Activated naive CD8-positive, alpha-beta T cell treated with anti-CD3 and anti-CD28 coated beads, Interleukin-2, amount 10 ng/mL, durations not matched to agents 7 days and 5 days (primary cell): ENCODE measurements around the gene SLX1A. TPM values are rescaled to one million over a fixed set of nuclear protein-coding genes. Genes with fewer than 3 reads are reported as not detected.
A peak's percentile ranks its signal among the peaks of the same experiment; 100 is the strongest.
"Not testable (repeated sequence)": the region's sequence is repeated elsewhere in the genome, so short reads cannot be mapped to it uniquely, and the experiment has no call there.

Experiments used
- ATAC-seq: fragments of 150-1000 bp; cut with Tn5 transposase; one replicate; pipeline ENCODE4 v1.10.0; 2021; ENCODE audit warnings: low read depth, moderate library complexity
- POLR2A ChIA-PET: fragments of 350-600 bp; sonication (Branson Sonifier 250); formaldehyde crosslinking; loops from one replicate; lab custom pipeline; 2021; ENCODE audit warnings: antibody characterized with exemption; lab: Charles Lee
- DNase-seq: peaks from one replicate; pipeline ENCODE4 v3.0.0; 2021
- H3K27ac Mint-ChIP-seq: one replicate; pipeline ENCODE4 v1.8.0; 2022; ENCODE audit warnings: mild to moderate bottlenecking, mixed read lengths
- H3K27me3 Mint-ChIP-seq: one replicate; pipeline ENCODE4 v1.8.0; 2022; ENCODE audit warnings: mild to moderate bottlenecking, moderate library complexity, mixed read lengths
- H3K36me3 Mint-ChIP-seq: one replicate; pipeline ENCODE4 v1.8.0; 2021; ENCODE audit warnings: mild to moderate bottlenecking, mixed read lengths
- H3K4me1 Mint-ChIP-seq: one replicate; pipeline ENCODE4 v1.8.0; 2021; ENCODE audit warnings: mixed read lengths
- H3K4me3 Mint-ChIP-seq: one replicate; pipeline ENCODE4 v1.8.0; 2022; ENCODE audit warnings: mild to moderate bottlenecking, moderate library complexity, mixed read lengths
- H3K9me3 Mint-ChIP-seq: one replicate; pipeline ENCODE4 v1.8.0; 2021; ENCODE audit warnings: mixed read lengths
- total RNA-seq, 2 experiments: library from RNA; stranded (reverse); gene quantifications; one replicate each; pipeline ENCODE4 v1.2.3, GENCODE V29; 2021

The SLX1A gene
- total RNA-seq, 2 experiments from 2014 or later = 59.7 to 121 TPM

DNA sequence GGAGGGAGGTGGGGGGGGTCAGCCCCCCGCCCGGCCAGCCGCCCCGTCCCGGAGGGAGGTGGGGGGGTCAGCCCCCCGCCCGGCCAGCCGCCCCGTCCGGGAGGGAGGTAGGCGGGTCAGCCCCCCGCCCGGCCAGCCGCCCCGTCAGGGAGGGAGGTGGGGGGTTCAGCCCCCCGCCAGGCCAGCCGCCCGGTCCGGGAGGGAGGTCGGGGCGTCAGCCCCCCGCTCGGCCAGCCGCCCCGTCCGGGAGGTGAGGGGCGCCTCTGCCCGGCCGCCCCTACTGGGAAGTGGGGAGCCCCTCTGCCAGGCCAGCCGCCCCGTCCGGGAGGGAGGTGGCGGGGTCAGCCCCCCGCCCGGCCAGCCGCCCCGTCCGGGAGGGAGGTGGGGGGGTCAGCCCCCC lies 24.3 kb upstream of the SLX1A start:
- POLR2A ChIA-PET, DNase-seq, H3K4me3 Mint-ChIP-seq, H3K27me3 Mint-ChIP-seq, H3K27ac Mint-ChIP-seq, H3K36me3 Mint-ChIP-seq, H3K9me3 Mint-ChIP-seq, ATAC-seq: not testable (repeated sequence)
- peaks cover 24% of the 10 kb centered on the region for H3K4me1 Mint-ChIP-seq

DNA sequence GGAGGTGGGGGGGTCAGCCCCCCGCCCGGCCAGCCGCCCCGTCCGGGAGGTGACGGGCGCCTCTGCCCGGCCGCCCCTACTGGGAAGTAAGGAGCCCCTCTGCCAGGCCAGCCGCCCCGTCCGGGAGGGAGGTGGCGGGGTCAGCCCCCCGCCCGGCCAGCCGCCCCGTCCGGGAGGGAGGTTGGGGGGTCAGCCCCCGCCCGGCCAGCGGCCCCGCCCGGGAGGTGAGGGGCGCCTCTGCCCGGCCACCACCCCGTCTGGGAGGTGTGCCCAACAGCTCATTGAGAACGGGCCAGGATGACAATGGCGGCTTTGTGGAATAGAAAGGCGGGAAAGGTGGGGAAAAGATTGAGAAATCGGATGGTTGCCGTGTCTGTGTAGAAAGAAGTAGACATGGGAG lies 23.5 kb upstream of the SLX1A start:
- ATAC-seq, POLR2A ChIA-PET, H3K9me3 Mint-ChIP-seq, H3K4me3 Mint-ChIP-seq, H3K36me3 Mint-ChIP-seq, H3K27ac Mint-ChIP-seq, H3K27me3 Mint-ChIP-seq, DNase-seq: not testable (repeated sequence)
- peaks cover 18% of the 10 kb centered on the region for H3K4me1 Mint-ChIP-seq

DNA sequence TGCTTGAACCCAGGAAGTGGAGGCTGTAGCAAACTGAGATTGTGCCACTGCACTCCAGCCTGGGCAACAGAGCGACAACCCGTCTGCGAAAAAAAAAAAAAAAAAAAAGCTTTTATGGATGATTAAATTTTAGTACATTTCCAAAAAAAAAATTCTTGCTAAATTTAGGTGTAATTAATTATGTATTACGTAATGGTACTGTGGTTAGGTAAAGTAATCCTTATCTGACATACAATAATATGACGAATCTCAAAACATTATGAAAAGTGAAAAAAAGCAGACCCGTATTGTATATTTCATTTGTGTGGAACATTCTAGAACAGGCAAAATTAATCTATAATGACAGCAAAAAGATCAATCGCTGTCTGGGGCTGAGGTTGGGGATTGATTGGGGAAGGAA lies 20.6 kb upstream of the SLX1A start:
- H3K36me3 Mint-ChIP-seq = no peaks in the 10 kb centered on the region
- peaks cover 2% of the 10 kb centered on the region for H3K27me3 Mint-ChIP-seq
- ATAC-seq = no peak

DNA sequence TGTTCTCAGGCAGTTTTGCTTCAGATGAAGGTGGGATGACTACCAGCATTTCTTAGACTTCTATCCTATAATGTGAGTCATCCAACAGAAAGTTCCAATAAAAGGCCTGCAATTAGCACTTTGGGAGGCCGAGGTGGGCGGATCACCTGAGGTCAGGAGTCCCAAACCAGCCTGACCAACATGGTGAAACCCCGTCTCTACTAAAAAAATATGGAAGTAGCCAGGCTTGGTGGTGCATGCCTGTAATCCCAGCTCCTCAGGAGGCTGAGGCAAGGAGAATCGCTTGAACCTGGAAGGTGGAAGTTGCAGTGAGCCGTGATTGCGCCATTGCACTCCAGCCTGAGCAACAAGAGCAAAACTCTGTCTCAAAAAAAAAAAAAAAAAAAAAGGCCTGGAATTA lies 16.8 kb upstream of the SLX1A start:
- not testable (repeated sequence) for H3K4me1 Mint-ChIP-seq, H3K4me3 Mint-ChIP-seq, H3K36me3 Mint-ChIP-seq, H3K27me3 Mint-ChIP-seq, DNase-seq, H3K9me3 Mint-ChIP-seq, ATAC-seq, H3K27ac Mint-ChIP-seq
- POLR2A ChIA-PET = interaction anchor here (0.7 to 1.5 kb wide), 3 partner anchors 9 to 422 kb away, joined by 5 to 9 read pairs (median 5); no protein-coding TSS in a partner anchor

More for the DNA sequence above, 20.6 kb upstream of the SLX1A start:
- no peak for DNase-seq
- Mint-ChIP-seq H3K4me1 (no peaks in the 10 kb centered on the region), H3K27ac (no peak overlapping the region), H3K9me3 (no peaks in the 10 kb centered on the region), H3K4me3 (no peak overlapping the region)
- POLR2A ChIA-PET = interaction anchor here (0.6 to 0.7 kb wide), 3 partner anchors 8 to 120 kb away, joined by 3 to 4 read pairs (median 4); a partner anchor contains a TSS

DNA sequence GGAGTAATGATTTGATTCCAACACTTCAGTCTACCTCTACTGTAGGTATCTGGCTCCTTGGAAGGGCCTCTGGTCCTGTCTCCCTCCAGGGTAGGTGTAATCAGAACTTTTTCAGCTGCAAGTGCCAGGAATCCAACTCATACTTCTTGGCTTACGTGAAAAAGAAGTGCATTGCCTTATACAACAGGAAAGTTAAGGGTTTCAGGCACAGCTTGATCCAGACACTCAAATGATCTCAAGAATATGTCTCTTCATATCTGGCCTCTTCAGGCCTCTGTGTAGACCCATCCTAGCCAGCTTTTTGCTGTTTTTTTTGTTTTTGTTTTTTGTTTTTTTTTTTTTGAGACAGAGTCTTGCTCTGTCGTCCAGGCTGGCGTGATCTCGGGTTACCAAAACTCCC lies 14.5 kb upstream of the SLX1A start:
- H3K27ac Mint-ChIP-seq = no peak overlapping the region

DNA sequence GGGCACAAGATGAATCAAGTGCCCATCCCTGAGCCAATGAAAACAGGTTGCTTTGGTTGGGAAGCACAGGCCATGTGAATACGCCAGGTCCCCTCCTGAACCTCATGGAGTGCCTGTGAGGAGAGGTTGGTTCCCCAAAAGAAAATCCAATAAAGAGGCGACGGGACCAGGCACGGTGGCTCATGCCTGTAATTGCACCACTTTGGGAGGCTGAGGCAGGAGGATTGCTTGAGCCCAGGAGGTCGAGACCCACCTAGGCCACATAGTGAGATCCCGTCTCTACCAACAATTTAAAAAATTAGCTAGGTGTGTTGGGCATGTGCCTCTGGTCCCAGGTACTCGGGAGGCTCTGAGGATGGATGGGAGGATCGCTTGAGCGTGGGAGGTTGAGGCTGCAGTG lies 13.7 kb upstream of the SLX1A start:
- H3K27ac Mint-ChIP-seq = no peak overlapping the region
- peaks cover 2% of the 10 kb centered on the region for H3K27me3 Mint-ChIP-seq
- ATAC-seq (no peak), DNase-seq (no peak)
- H3K4me3 Mint-ChIP-seq = no peak overlapping the region
- H3K36me3 Mint-ChIP-seq = peaks cover 11% of the 10 kb centered on the region
- POLR2A ChIA-PET = interaction anchor here (0.7 kb wide), 1 partner anchor 114 kb away, joined by 4 read pairs; the partner anchor contains the start of gene ALDOA
- H3K9me3 Mint-ChIP-seq = no peaks in the 10 kb centered on the region
- peaks cover 14% of the 10 kb centered on the region for H3K4me1 Mint-ChIP-seq

More for the DNA sequence above, 14.5 kb upstream of the SLX1A start:
- no peak overlapping the region for H3K4me3 Mint-ChIP-seq
- DNase-seq (no peak), ATAC-seq (no peak)
- peaks cover 3% of the 10 kb centered on the region for H3K36me3 Mint-ChIP-seq
- peaks cover 14% of the 10 kb centered on the region for H3K4me1 Mint-ChIP-seq
- no peaks in the 10 kb centered on the region for H3K9me3 Mint-ChIP-seq
- POLR2A ChIA-PET = interaction anchor here (1.0 kb wide), 1 partner anchor 114 kb away, joined by 4 read pairs; the partner anchor contains the start of gene ALDOA
- peaks cover 2% of the 10 kb centered on the region for H3K27me3 Mint-ChIP-seq

GRCh38 chr16:30180741-30181140 lies 12.9 kb upstream of the SLX1A start:
- Mint-ChIP-seq H3K27me3 (no peaks in the 10 kb centered on the region), H3K4me3 (no peak overlapping the region), H3K27ac (no peak overlapping the region)

DNA sequence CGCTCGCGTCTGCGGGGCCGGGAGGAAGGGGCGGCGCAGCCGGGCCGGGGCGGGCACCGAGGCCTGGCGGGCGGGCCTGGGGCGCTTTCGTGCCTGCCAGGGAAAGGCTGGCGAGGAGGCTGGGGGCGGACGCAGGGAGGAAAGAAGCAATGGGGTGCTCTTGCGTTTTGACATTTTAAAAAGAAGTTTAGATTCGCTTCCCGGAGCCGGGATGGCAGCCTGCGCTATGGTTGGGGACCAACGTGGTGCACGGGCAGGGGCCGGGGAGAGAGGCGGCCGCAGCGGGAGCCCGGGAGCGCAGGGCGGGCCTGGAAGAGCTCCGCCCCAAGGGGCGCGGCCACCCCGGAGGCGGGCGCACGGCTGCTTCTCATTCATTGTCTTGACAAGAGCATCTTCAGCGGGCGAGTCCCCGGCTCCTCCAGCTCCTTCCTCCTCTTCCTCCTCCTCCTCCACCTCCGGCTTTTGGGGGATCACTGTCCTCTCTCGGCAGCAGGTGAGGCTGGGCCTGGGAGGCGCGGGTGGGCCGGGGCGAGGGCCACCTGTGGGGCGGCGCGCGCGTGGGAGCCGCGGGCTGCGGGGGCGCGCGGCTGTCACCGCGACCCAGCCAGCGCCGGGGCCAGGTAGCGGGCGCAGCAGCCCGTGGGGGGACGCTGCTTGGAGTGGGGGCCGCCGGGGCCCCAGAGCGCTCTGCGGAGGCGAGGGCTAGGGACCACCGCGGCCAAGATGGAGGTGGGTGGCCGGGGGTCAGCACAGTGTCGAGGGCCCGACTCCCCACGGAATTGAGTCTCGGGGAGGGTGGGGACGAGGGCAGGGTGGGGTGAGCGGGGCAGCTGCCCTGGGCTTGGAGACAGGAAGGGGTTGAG lies 10.2 kb upstream of the SLX1A start, which contains the start of gene CORO1A:
Gene CORO1A, plus strand, starts transcription at position 370 of the 863 bp plus-strand sequence. CDS start 1,608 bp downstream, outside the sequence.
- Mint-ChIP-seq H3K4me3 (peak within 1 kb of the TSS; percentile 100), H3K27me3 (no peaks in the 10 kb centered on the region), H3K36me3 (peaks cover 39% of the 10 kb centered on the region), H3K27ac (peak within 1 kb of the TSS; percentile 100), H3K4me1 (peaks cover 29% of the 10 kb centered on the region), H3K9me3 (no peaks in the 10 kb centered on the region)
- DNase-seq (peak; percentile 91), ATAC-seq (peak; percentile 32)
- POLR2A ChIA-PET = interaction anchor here (0.6 to 6.4 kb wide), 40 partner anchors 8 to 475 kb away, joined by 3 to 132 read pairs (median 5); partner anchors contain the start of genes ALDOA, DCTPP1, FBRS and GDPD3

More at GRCh38 chr16:30180741-30181140, 12.9 kb upstream of the SLX1A start:
- ATAC-seq (no peak), DNase-seq (no peak)
- H3K4me1 Mint-ChIP-seq = peaks cover 14% of the 10 kb centered on the region
- H3K36me3 Mint-ChIP-seq = peaks cover 17% of the 10 kb centered on the region
- no peaks in the 10 kb centered on the region for H3K9me3 Mint-ChIP-seq
- POLR2A ChIA-PET = interaction anchor here (0.7 kb wide), 1 partner anchor 115 kb away, joined by 4 read pairs; the partner anchor contains the start of gene ALDOA

GRCh38 chr16:30184096-30184890 lies 9.4 kb upstream of the SLX1A start:
- H3K27ac Mint-ChIP-seq = peak overlapping the region; percentile 100
- H3K4me1 Mint-ChIP-seq = peaks cover 29% of the 10 kb centered on the region
- H3K9me3 Mint-ChIP-seq = no peaks in the 10 kb centered on the region
- DNase-seq (no peak), ATAC-seq (peak; percentile 24)
- POLR2A ChIA-PET = interaction anchor here (0.6 to 6.4 kb wide), 28 partner anchors 12 to 474 kb away, joined by 3 to 132 read pairs (median 10); partner anchors contain the start of genes ALDOA, DCTPP1, FBRS and GDPD3
- H3K36me3 Mint-ChIP-seq = peaks cover 39% of the 10 kb centered on the region
- H3K4me3 Mint-ChIP-seq = peak overlapping the region; percentile 100
- no peaks in the 10 kb centered on the region for H3K27me3 Mint-ChIP-seq

DNA sequence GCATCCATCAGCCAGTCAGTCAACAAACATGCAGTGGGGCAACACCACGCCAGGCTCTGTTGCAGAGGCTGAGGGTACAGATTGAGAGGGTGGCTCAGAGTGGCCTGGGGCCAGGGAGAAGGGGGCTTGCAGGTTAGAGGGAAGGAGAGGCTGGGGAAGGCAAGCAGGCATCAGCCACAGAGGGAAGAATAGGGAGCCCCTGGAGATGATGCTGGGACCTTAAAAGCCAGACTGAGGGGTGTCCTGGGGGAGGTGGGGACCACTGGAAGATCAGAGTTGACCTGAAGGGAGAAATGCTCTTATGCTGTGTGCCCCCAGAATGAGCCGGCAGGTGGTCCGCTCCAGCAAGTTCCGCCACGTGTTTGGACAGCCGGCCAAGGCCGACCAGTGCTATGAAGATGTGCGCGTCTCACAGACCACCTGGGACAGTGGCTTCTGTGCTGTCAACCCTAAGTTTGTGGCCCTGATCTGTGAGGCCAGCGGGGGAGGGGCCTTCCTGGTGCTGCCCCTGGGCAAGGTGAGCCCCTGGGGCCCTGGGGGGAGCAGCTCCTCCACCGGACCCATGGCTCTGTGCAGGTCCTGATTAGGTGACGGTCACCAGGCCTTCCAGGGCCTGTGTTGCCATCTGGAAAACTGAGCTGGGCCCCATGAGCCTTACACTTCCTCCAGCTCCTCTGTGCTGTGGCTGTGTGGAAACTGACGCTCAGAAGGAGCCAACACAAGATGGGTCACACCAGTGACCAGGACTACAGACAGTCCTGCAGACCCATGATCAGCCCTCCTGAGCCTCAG lies 8.6 kb upstream of the SLX1A start:
- H3K4me1 Mint-ChIP-seq = peaks cover 29% of the 10 kb centered on the region
- DNase-seq (no peak), ATAC-seq (peak; percentile 7)
- no peaks in the 10 kb centered on the region for H3K27me3 Mint-ChIP-seq
- POLR2A ChIA-PET = interaction anchor here (0.7 to 6.4 kb wide), 36 partner anchors 8 to 932 kb away, joined by 3 to 132 read pairs (median 6); partner anchors contain the start of genes ALDOA, FBRS, GDPD3 and KAT8
- H3K27ac Mint-ChIP-seq = peak overlapping the region; percentile 100
- H3K36me3 Mint-ChIP-seq = peaks cover 39% of the 10 kb centered on the region
- H3K4me3 Mint-ChIP-seq = peak overlapping the region; percentile 100
- no peaks in the 10 kb centered on the region for H3K9me3 Mint-ChIP-seq

- peak; percentile 48 for ATAC-seq
- POLR2A ChIA-PET = interaction anchor here (0.6 to 6.4 kb wide), 36 partner anchors 9 to 932 kb away, joined by 3 to 132 read pairs (median 6); partner anchors contain the start of genes ALDOA, FBRS, GDPD3 and KAT8
- Mint-ChIP-seq H3K27ac (peak overlapping the region; percentile 100), H3K27me3 (no peaks in the 10 kb centered on the region), H3K9me3 (no peaks in the 10 kb centered on the region), H3K36me3 (peaks cover 39% of the 10 kb centered on the region), H3K4me1 (peaks cover 26% of the 10 kb centered on the region), H3K4me3 (peak overlapping the region; percentile 100)
- DNase-seq = peak; percentile 90
These were observed 7.8 kb upstream of the SLX1A start for GRCh38 chr16:30185683-30186421.
